Measurements from ENCODE around the gene SLC6A18.
A peak's percentile ranks its signal among the peaks of the same experiment; 100 is the strongest.

DNA sequence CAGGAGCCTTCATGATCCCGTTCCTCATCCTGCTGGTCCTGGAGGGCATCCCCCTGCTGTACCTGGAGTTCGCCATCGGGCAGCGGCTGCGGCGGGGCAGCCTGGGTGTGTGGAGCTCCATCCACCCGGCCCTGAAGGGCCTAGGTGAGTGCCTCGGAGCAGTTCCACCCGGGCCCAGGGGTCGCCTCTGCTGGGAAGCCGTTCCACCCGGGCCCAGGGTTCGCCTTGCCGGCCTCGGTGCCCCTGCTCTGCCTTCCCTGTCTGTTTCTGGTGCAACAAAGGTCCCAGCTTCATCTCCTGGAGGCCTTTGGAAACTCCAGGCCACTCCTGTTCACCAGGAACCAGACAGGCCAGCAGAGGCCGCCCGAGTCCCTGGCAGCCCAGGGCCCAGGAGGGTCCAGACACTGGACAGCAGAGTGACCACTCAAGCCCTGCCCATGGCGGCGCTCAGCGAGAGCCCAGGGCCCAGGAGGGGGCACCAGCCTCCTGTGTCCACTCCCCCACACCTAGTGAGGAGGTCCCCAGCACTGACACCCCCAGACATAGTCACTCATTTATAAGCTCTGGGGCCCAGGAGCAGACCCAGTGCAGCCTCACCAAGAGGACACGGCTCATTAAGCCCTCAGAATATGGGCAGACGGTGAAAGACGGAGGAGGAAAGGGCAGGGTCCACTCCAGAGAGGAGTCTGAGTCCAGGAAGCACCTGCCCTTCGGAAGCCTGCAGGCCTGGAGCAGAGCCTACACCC is 16.3 kb upstream of the SLC6A18 start:
- TF ChIP-seq CTCF (IDR thresholded peaks at IDR 0.05; ENCODE audit: low read length) (peak; percentile 59), EZH2 (optimal IDR thresholded peaks at IDR 0.05; ENCODE audit: low read depth, low read length) (no peak), EZH2phosphoT487 (IDR thresholded peaks at IDR 0.05; ENCODE audit: low read length) (no peak)
